GM18498 (cell line): Measurements from ENCODE around the gene GSK3B.

Experiments
- ATAC-seq: cut with Tn5 transposase; IDR thresholded peaks from one replicate; pipeline ENCODE4 v1.9.1; 2021; ENCODE audit warnings: mild to moderate bottlenecking, moderate library complexity; ENCODE audit not compliant: unreplicated experiment

Gene GSK3B

GRCh38 chr3:120098710-120099109 is 4.5 kb upstream of the GSK3B start:
- no peak for ATAC-seq

DNA sequence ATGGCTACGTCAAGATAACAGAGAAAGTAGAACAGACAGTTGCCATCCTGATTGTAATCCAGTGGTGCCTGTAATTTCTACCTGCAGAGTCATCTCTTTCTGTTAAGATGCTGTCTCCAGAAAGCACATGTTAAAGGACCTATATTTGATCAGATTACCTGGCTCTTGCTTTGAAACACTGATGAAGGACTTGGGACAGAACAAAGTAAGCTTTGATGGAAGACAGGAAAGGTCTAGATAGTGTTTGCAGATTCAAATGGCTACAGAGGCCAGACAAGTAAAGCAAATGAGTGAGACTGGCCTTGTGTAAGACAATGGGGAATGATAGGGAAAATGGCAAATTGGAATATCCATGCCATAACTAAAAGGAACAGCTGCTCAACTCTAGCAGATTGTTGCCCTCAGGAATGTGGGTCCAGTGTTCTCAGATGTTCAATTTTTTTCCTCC is 1.8 kb upstream of the GSK3B start:
- ATAC-seq, result no peak

GRCh38 chr3:120095226-120095978 is 1.2 kb upstream of the GSK3B start:
- peak; percentile 51 for ATAC-seq

- peak; percentile 69 for ATAC-seq
Observed at GRCh38 chr3:120094776-120095225, 554 bp upstream of the GSK3B start.

GRCh38 chr3:120093119-120093910 is 932 bp downstream of the GSK3B start:
- no peak for ATAC-seq

DNA sequence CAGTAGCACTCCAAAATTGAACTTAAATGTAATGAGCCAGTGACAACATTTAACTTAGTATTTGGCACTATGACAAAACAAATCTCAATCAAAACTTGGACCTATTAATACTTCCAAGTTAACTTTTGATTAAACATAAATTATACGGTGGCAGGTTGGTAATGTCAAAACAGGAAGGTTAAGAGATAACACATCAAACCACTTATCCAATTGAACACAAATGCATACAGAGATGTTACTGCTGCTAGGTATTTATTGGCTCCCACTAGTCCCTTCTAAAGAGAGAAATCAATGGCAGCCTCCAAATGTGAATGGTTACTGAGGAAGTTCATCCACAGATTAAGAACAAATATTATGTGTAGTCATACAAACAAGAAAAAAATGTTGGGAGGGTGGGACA is 1.8 kb downstream of the GSK3B start:
- ATAC-seq, result no peak

DNA sequence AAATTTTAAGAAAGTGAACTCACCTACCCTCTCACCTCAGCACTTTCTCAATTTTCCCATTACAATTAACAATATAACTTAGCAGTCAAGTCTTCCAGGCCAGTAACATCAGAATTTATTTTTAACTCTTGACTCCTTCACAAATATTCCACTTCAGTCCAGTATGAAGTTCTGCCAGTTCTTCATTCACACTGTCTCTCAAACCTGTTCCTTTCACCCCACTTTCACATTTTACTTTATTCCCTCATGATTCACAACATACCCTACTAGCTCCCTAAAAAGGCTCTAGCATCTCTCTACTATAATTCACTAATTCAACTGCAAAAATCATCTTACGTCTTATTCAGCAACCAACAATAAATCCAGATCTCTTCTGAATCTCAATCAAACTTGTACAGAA is 3.8 kb downstream of the GSK3B start:
- no peak for ATAC-seq

- ATAC-seq, result no peak
Observed at GRCh38 chr3:120089089-120089488, 5.2 kb downstream of the GSK3B start.

DNA sequence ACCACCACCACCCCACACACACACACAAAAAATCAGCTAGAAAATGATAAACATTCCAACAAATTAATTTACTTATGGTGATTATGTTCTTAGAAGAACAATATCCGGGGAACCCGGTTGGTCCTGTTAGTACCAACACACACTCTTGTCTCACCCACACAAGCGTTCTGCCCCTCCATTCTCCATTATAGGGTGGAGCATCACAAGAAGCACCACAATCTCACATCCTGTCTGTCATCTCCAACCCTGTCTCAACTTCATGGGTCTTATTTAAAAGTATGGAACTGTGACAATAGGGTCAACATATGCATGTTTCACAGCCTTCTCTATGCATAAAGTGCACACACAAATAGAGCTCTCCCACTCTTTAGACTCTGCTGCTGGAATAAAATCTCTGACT is 5.6 kb downstream of the GSK3B start:
- ATAC-seq, result no peak

DNA sequence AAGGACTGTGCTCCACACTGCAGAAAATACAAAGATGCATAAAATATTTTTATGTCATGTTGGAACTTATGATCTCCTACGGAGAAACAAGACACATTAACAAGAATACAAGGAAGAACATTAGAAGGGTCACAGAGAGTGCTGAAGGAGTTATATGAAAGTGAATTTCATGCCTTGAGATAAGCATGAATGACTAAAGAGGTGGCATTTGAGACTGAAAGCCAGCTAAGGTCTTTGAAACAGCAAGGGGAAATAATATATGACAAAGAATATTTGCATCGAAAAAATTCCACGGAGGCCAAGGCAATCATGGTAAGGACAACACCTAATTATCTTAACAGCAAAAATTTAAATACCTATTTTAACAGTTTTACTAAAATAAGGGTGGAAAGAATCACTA is 12.5 kb downstream of the GSK3B start:
- ATAC-seq, result no peak

DNA sequence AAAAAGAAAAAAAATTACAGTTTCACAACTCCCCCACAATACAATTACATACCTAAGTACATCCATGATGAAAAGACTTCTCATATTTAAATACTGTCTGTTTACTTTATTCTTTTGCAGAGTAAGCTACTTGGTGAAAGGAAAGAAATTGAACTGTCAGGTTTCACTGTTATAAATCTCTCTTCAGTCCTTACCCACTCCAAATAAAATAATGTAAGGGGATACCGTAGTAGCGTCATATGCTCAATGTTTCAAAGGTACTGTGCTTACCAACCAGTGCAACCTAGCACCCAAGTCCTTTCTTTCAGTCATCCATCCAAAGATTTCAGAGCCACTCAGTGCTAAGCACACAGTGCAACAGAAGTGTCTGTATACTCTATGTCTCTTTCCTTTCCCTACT is 13.4 kb downstream of the GSK3B start:
- ATAC-seq, result no peak

- no peak for ATAC-seq
Observed at GRCh38 chr3:120077731-120078130, 16.5 kb downstream of the GSK3B start.

GRCh38 chr3:120072867-120073525 is 21.3 kb downstream of the GSK3B start:
- no peak for ATAC-seq

- no peak for ATAC-seq
Observed at GRCh38 chr3:120071259-120071658, 23.0 kb downstream of the GSK3B start.

DNA sequence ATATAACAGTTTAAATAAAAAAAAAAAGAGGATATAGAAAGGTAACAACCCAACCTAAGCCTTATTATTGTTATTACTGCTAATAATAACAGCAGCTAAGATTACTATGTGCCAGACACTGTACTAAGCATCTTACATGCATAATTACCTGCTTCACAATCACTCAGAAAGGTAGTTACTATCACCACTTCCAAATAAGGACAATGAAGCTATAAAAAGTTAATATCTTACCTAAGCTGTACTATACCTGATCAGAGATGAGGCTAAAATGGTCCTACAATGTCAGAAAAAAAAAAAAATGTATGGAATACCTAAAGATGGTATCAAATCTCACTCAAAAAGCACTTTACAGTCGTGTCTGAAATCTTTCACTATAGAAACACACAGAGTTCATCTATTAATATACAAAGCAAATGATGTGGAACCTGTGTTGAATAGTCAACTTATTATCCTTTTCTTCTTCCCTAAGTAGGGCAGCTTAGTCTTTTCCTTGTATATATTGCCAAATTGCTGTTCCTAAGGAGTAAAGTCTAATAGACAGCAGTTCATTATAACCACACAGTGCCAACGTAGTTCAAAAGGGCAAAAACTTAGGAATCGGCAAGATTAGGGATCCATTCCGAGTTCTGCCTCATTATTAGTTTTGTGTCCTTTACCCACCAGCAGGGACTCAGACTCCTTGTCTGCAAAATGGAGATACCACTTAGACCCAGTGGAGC is 23.8 kb downstream of the GSK3B start:
- no peak for ATAC-seq

- ATAC-seq, result no peak
Observed at GRCh38 chr3:120067083-120067482, 27.2 kb downstream of the GSK3B start.

DNA sequence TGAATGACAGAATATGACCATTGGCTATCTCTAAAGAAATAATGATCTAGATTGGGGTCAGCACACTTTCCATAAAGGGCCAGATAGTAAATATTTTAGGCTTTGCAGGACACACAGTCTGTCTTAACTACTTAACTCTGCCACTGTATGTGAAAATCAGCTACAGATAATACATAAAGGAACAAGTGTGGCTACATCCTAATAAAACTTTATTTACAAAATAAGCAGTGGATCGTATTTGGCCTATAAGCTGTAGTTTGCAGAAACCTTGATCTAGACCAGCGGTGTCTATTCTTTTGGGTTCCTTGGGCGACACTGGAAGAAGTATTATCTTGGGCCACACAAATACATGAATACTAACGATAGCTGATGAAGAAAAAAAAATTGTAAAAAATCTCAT is 27.6 kb downstream of the GSK3B start:
- ATAC-seq, result no peak

- no peak for ATAC-seq
Observed at GRCh38 chr3:120064641-120065040, 29.6 kb downstream of the GSK3B start.

DNA sequence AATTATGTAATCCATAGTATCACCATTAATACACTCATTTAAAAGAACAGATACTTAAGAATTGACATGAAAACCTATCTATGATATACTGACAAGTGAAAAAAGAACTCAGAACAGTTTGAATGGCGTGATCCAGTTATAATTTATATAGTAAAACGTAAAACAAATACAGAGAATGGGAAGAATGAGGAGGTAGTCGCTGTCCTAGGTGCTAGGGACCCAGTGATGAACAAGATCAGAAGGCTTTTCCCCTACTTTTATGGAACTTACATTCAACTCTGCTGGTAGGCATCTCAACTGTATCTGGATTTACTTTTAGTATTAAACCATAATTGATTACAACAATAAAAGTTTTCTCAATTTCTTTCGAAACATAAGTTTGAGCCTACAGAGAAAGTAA is 31.8 kb downstream of the GSK3B start:
- no peak for ATAC-seq

GRCh38 chr3:120059081-120059864 is 35.0 kb downstream of the GSK3B start:
- ATAC-seq, result peak; percentile 53
